HG02763 (cell line): ENCODE measurements around the gene GAD1.

ENCODE experiments used
- ATAC-seq: cut with Tn5 transposase; IDR thresholded peaks from one replicate; pipeline ENCODE4 v1.9.1; 2021; ENCODE audit warnings: mild to moderate bottlenecking, moderate library complexity; ENCODE audit not compliant: unreplicated experiment

GAD1 gene

DNA sequence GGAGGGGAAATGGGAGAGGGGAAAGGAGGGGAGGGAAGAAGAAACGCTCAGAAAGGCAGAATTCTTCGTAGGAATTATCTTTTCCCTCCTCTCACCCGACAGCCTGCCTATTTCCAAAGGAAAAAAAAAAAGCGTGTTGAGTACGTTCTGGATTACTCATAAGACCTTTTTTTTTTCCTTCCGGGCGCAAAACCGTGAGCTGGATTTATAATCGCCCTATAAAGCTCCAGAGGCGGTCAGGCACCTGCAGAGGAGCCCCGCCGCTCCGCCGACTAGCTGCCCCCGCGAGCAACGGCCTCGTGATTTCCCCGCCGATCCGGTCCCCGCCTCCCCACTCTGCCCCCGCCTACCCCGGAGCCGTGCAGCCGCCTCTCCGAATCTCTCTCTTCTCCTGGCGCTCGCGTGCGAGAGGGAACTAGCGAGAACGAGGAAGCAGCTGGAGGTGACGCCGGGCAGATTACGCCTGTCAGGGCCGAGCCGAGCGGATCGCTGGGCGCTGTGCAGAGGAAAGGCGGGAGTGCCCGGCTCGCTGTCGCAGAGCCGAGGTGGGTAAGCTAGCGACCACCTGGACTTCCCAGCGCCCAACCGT, at the start of gene GAD1:
TSS of gene GAD1 (plus strand) at position 384 of the 589 bp plus-strand sequence. CDS start 1,705 bp downstream, outside the sequence.
- ATAC-seq, result no peak

DNA sequence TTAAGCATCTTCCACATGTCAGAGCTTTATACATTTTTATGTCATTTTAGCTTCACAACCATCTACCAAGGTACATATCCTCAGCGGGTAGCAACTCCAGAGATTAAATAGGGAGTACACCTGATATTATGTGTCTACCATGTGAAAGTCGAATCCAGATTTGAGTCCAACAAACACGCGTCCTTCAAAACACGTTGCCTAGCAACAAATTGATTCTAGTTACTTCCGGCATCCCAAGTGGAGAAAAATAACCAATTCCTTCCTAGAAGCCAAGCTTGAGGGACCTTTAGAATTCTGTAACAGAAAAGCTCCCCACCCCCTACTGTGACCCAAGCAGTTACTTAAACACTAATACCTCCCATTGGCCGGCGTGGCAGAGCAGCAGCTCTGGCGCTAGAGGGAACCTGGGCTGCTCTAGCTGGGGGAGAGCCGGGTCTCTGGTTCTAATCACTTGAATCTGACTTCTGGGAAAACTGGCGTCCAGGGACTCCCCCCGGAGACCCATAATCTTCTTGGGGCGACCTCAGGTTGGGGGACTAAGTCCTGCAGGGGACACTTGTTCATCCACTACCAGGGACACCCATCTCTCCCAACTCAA, 46.6 kb upstream of the GAD1 start, which contains the start of gene ERICH2:
TSS of gene ERICH2 (plus strand) at position 371 of the 598 bp plus-strand sequence. CDS start 304 bp downstream, outside the sequence.
- peak; percentile 49 for ATAC-seq

DNA sequence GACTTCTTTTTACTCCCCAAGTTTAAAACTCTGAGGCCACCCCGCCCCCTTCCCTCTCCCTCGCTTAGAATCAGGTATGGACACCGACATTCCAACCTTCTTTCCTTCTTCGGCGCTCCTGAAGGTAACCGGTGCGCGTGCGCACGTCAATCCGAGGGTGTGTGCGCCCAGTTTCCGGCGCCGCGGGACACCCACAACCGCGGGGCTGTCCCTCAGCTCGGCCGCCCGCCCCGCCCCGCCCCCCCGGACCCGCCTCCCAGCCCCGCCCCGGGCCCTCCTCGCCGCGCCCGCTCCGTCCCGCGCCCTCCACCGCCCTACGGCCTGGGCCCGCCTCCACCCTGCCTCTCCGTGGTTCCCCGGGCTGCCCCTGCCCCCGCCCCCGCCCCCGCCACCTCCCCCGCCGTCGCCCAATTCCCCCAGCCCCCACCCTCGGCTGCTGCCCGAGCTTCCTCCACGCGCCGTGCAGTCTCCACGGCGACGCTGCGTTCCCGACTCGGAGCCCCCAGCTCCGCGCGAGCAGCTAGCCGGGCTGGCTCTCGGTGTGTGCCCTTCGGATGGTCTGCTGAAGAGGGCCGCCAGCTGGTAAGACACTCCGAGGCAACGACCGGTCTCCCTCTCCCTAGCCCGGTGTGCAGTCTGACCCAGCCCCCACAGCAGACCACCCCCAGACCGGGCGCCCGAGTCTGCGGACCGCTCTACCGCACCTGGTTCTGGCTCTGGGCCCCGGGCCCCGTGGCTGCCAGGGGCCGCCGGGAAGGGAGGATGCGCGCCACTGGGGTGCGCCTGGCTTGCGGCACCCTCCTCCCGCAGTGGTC, 45.9 kb upstream of the GAD1 start:
- ATAC-seq, result peak; percentile 78

DNA sequence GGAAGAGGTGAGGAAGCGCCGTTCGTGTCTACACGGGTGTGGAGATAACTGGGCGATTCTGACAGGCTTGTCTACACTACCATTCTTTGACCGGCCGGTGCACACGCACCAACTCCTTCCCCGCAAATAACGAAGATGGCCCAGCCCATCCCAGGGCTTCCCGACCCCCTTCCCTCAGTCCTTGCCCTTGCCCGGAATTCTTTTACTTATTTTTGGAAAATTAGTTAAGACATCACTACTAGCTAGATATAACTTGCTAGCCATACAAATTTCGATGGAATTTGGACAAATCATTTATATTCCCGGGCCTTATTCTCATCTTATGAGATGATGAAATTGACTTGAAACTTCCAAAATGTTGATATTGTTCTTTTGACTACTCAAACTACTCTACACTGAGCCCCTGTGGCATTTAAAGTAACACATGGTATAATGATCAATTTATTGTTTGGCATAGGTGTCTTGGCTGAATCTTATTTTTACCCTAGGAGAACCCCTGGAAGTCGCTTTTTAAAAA, 45.2 kb upstream of the GAD1 start:
- no peak for ATAC-seq

DNA sequence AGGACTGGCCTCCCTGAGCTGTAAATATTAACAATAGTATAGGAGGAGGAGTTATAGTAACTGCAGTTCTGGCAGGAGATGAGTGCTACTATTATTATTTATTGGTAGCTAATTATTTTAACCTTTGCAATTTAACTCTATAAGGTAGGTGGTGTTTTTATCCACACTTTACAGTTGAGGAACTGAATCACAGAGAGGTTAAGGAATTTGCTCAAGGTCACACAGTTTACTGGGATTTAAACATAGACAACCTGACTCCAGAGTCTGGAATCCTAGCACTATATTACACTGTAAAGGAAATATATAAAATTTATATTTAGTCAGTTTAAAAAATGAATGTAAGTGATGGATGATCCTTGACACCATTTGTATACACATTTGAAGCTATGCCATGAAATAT, 44.4 kb upstream of the GAD1 start:
- no peak for ATAC-seq

DNA sequence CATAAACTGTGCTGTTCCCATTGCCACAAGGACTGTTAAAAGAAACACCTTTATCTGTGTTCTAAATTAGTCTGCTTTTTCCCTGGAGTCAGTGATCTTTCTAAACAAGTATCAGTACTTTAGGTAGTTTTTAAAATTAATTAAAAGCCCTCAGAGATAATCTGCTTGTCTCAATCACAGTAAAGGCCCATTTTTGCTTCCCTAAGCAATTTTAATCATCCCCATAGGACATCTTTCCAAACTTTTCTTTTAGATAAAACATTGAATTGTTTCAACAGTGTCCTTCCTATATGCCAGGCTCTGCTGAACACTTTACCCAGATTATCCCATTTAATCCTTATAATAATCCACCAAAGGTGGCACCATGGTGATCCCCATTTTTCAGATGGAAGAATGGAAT, 42.6 kb upstream of the GAD1 start:
- no peak for ATAC-seq

DNA sequence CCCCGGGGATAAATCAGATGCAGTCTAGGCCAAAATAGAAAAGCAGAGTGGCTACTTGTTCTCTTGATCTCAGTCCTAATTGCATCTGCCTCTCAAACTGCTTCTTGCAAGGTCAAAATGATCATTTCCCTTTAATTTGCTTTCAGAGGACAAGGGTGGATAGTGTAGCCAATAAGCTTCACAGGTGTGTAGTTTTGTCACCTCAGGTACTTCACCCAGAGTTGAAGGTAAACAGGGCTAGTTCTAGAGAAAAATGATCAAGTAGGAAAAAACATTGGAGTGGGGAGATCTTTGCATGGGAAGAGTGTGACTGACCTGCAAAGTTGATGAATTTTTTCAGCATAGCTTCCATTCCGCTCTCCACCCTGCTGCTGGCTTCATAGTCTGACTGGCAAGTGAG, 37.8 kb upstream of the GAD1 start:
- no peak for ATAC-seq

DNA sequence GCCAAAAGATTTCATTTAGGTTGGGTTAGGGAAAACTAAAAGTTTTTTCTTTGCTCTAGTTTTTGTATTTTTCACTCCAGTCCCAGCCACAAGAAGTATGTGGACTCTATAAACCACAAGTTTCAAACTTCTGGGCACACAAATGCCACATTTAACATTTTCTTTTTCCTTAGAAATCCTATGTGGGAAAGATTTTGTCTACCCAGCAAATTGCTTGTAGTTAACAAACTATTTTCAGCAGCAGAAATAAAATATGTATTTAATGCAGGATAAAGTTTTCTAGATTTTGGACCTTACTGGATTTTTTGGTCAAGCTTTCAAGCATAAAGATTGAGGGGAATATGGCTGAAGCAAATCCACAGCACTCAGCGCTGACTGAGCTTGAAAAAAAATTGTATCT, 37.4 kb upstream of the GAD1 start:
- ATAC-seq, result no peak

DNA sequence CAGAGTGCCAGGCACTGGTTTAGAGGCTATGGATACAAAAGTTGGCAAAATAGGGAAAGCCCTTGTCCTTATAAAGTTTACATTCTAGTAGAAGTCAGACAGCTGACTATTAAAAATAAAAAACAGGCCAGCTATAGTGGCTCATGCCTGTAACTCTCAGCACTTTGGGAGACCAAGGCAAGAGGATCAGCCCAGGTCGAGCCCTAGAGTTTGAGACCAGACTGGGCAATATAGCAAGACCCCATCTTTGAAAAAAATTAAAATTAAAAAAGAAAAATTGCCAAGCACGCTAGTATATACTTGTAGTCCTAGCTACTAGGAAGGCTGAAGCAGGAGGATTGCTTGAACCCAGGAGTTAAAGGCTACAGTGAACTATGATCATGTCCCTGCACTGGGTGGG, 34.0 kb upstream of the GAD1 start:
- no peak for ATAC-seq

DNA sequence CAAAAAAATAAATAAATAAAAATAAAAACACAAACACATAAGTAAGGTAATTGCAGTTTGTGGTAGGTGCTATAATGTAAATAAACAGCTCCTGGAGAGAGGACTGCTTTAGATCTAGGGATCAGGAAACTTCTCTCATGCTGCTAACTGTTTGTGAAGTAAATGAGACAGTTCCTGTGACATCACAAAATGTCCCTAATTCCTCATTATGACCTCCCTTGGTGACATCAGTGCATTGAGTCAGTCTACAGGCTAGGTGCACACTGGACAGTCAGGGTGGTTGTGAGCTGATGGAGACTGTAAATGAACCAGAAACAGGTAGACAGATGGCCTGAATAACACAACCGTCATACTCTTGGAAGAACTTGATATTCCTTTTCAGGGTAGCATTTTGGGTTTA, 33.1 kb upstream of the GAD1 start:
- no peak for ATAC-seq

DNA sequence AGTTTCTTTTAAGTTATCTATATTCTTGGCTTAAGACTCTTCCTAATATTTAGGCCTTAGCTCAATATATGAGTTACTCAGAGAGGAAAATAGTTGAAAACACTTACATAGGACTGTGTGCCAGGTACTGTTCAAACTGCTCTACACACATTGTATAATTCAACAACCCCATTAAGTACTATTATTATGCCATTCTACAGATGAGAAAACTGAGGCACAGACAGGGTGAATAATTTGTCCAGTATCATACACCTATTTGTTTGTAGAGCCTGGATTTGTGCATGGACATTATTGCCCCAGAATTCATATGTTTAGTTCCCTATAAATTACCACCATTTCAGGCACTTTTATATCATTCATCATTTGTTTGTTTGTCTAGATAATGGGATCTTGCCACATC, 17.7 kb upstream of the GAD1 start:
- no peak for ATAC-seq

DNA sequence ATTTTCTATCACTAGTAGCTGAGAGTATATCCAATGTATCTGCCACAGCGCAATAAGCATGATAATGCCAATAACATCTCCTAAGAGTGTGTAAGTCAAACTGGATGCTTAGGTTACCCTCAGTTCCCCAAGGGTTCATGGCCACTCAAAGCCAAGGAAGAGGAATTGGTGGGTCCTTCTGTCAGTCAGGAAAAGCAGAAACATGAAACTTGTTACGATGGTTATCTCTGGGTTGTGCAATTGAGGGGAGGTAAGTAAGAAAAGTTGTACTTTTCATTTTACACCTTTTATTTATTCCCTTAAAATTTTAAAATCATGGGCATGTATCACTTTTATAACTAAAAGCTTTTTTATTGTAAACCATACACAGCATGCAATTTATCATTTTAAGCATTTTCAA, 10.1 kb upstream of the GAD1 start:
- ATAC-seq, result no peak

DNA sequence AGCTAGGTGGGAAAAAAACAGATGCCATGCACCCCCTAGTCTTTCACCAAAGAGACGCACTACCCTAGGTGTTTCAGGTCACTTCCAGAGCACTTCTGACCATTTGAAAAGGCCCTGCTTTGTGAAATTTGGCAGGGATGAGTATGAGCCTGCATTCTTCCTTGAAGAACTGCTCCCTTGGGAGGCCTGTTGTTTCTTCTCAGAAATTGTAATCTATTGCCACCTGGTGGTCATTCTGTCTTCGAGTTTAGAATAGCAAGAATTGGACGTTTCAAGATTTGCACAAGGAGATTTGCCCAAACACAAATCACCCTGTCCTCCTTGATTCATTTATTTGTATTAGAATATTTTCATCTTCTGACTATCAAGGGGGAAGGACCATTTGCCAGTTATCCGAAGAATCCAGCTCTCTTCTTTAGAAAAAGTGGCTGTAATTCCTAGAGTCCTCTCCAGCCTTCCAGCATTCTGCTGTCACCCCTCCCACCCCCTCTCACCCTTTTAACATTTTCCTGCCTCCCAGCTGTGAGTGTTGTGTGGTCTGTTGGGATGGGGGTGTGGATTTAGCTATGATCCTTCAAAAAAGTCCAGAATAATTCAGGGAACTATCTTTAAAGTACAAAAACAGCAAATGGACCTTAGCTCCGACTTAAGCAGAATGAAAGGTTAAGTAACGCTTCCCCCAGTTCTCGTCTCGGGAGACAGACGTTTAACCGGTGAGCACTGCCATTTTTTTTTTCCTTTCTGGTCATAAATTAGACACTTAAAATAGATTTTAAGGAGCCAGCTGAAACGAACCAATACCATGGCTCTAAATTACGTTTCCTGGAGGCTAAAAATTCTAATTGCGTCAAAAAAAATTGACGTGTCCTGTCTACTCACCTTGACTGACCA, 3.7 kb upstream of the GAD1 start:
- no peak for ATAC-seq

DNA sequence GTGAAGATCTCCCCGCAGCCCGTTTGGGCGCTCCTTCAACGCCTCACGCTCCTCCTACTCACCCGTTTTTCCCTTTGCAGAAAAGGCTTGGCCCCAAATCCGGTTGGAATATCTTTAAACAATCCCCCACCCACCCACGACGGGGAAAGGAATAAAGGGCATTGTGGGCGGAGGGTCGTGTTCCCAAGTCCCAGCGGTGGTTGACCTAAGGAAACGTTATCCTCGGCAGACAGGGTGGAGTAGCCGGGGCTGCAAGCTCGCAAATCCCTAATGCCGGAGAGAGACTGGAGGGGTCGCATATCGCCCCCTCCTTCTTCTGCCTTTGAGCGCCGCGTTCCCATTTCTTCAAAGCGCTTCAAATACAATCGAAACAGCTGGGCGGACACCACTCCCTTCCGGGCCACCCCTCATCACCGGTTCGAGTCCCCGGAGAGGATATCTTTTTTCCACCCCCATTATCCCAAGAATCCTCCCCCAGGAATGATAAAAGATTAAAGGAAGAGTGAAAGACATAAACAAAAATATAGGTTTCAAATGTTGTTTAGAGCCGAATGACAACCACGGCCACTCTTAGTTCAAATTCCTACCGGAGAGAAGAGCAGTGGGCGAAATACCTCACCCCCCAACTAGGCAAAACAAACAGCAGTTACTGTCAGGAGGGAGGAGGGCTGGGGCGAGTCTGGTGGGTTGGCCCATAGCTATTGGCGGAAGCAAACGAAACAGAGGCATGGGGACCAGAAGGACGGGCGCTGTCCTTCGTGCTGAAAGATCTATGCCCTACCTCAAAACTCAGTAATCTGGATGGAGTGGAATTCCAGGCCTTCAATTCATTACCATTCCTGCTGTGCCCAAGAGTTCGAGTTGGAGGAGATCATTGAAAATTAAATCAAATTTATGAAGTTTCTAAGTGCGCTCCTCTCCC, 2.8 kb upstream of the GAD1 start:
- no peak for ATAC-seq

DNA sequence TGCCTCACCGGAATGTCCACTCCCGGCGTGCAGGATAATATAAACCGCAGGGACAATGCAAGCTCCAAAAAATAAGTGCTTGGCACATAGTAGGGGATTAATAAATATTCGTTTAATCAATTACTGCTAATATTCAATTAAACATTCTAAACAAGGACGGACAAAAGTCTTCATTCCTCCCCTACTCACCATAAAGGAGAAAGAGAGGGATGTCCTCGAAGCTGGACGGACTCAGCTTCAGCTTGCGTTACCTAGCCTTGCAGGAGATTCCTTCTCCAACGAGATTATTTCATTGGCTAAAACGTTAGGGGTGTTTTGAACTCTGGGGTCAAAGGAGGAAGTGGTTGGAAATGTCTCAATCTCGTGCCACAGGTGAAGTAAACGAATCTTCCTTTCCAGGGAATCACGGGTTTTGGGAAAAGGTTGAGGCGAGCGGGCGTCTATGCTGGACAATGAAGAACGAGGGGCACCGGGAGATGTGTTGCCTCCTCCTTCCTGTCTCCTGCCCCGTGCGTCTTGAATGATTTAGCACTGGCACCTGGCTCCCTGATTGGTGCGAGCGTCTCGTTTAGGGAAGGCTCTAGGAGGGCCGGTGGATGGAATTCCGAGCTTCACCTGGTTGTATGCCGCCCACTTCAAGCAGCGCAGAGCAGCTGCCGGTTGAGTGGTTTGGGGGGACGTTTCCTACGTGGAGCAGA, 2.0 kb upstream of the GAD1 start:
- ATAC-seq, result no peak

DNA sequence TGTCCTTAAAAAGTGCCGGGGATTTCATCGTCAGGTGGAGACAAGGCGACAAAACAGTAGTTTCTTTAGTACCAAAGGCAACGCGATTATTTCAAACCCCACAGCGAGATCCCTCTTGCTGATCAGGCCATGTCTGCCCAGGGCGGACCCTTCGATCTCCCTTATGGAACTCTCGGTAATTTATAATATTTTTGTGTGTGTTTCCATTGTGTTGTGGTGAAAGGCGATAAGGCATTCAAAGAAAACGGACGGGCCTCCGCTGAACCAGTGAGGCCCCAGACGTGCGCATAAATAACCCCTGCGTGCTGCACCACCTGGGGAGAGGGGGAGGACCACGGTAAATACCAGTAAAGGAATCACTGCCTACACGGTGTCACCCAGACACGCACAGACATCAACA, 1.4 kb upstream of the GAD1 start:
- no peak for ATAC-seq

DNA sequence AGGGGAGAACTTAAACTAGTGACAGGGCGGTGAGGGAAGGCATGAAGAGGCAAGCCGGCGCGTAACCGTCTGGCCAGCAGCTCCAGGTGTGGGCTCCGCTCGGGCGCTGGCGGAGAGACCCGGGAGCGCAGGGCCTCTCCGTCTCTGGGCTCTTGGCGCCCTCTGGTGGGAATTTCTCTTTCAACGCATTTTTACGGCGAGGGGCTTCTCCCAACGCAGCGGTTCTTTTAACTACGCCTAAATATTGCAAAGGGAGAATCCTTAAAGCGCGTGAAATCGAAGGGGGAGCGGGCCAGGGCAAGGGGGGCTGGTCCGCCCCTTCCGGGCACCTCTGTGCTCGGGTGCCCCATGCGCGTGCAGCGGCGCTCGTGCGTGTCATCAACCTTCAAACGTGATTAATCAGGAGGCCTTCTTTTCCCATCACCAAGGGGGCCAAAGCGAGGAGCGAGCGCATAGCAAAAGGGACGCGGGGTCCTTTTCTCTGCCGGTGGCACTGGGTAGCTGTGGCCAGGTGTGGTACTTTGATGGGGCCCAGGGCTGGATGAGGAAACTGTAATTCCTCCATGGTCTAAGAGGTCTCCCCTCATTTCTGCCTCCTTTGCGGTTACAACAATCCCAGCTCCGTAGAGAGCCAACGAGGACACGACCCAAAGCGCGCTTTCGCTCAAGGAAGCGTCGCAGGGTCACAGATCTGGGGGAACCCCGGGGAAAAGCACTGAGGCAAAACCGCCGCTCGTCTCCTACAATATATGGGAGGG, 762 bp upstream of the GAD1 start:
- no peak for ATAC-seq
